ENCODE results near the gene TNFRSF1A. TPM values are rescaled to one million over a fixed set of nuclear protein-coding genes. Genes with fewer than 3 reads are reported as not detected.
A peak's percentile ranks its signal among the peaks of the same experiment; 100 is the strongest.

Gene TNFRSF1A
- total RNA-seq, 1 experiment from 2014 or later, result 103 TPM

- H3K27me3 Mint-ChIP-seq (ENCODE audit: insufficient read depth, unreplicated experiment), result no peaks in the 10 kb centered on the region
- BruUV-seq (replicated peaks), result no TSS peak
- TF ChIP-seq, protein P1, sequence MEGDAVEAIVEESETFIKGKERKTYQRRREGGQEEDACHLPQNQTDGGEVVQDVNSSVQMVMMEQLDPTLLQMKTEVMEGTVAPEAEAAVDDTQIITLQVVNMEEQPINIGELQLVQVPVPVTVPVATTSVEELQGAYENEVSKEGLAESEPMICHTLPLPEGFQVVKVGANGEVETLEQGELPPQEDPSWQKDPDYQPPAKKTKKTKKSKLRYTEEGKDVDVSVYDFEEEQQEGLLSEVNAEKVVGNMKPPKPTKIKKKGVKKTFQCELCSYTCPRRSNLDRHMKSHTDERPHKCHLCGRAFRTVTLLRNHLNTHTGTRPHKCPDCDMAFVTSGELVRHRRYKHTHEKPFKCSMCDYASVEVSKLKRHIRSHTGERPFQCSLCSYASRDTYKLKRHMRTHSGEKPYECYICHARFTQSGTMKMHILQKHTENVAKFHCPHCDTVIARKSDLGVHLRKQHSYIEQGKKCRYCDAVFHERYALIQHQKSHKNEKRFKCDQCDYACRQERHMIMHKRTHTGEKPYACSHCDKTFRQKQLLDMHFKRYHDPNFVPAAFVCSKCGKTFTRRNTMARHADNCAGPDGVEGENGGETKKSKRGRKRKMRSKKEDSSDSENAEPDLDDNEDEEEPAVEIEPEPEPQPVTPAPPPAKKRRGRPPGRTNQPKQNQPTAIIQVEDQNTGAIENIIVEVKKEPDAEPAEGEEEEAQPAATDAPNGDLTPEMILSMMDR (IDR thresholded peaks at IDR 0.05; ENCODE audit: unreplicated experiment), result no peak
- H3K4me1 Mint-ChIP-seq (ENCODE audit: insufficient read depth, unreplicated experiment), result peaks cover 27% of the 10 kb centered on the region
- no peak overlapping the region for H3K4me3 Mint-ChIP-seq (ENCODE audit: unreplicated experiment)
- peak; percentile 62 for DNase-seq (ENCODE audit: unreplicated experiment)
- peak overlapping the region; percentile 57 for H3K27ac Mint-ChIP-seq (ENCODE audit: low read depth, unreplicated experiment)
- ChIA-PET POLR2A (interaction anchor here (0.6 to 3.5 kb wide), 17 partner anchors 7 to 320 kb away, joined by 3 to 23 read pairs (median 7); partner anchors contain the start of genes CD9 and LTBR), CTCF (interaction anchor here (0.7 to 8.9 kb wide), 38 partner anchors 7 to 715 kb away, joined by 3 to 209 read pairs (median 4); partner anchors contain the start of gene CD9)
- peaks cover 13% of the 10 kb centered on the region for H3K36me3 Mint-ChIP-seq (ENCODE audit: insufficient read depth, unreplicated experiment)
- intact Hi-C loops (cut with micrococcal nuclease), result loop anchor here (1.0 to 10.0 kb wide), 6 partner anchors 90 to 319 kb away; no protein-coding TSS in a partner anchor
- no peaks in the 10 kb centered on the region for H3K9me3 Mint-ChIP-seq (ENCODE audit: unreplicated experiment)
These were observed 56.2 kb downstream of the TNFRSF1A start for GRCh38 chr12:6285532-6286306.

GRCh38 chr12:6285063-6285477 lies 56.8 kb downstream of the TNFRSF1A start:
- no peaks in the 10 kb centered on the region for H3K9me3 Mint-ChIP-seq (ENCODE audit: unreplicated experiment)
- H3K27me3 Mint-ChIP-seq (ENCODE audit: insufficient read depth, unreplicated experiment), result no peaks in the 10 kb centered on the region
- ChIA-PET POLR2A (interaction anchor here (1.0 to 2.2 kb wide), 5 partner anchors 70 to 296 kb away, joined by 3 to 20 read pairs (median 4); no protein-coding TSS in a partner anchor), CTCF (interaction anchor here (0.5 to 8.9 kb wide), 54 partner anchors 8 to 1428 kb away, joined by 3 to 209 read pairs (median 5); partner anchors contain the start of gene CD9)
- intact Hi-C loops (cut with micrococcal nuclease), result loop anchor here (1.0 to 10.0 kb wide), 6 partner anchors 90 to 319 kb away; no protein-coding TSS in a partner anchor
- BruUV-seq (replicated peaks), result no TSS peak
- TF ChIP-seq, protein P1 (IDR thresholded peaks at IDR 0.05; ENCODE audit: unreplicated experiment), result peak; percentile 94
- H3K4me3 Mint-ChIP-seq (ENCODE audit: unreplicated experiment), result no peak overlapping the region
- peak; percentile 76 for DNase-seq (ENCODE audit: unreplicated experiment)
- H3K4me1 Mint-ChIP-seq (ENCODE audit: insufficient read depth, unreplicated experiment), result peaks cover 34% of the 10 kb centered on the region
- H3K36me3 Mint-ChIP-seq (ENCODE audit: insufficient read depth, unreplicated experiment), result peaks cover 13% of the 10 kb centered on the region
- H3K27ac Mint-ChIP-seq (ENCODE audit: low read depth, unreplicated experiment), result no peak overlapping the region

DNA sequence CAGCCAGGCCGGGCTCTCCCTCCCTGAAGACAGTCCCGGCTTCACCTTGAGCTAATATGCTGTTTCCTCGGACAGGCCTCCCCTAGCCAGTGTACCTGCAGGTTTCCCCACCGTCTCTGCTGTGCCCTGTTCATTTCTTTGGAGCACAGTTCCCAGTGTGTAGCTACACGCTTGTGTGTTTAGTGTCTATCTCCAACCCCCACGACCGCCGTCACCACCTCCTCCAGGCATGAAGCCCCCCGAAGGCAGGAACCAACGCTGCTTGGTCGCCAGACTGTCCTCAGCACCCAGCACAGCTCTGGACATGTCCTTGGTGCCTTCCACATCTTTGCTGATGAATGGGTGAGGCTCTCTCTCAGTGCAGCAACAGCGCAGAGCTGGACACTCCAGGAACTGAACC lies 57.6 kb downstream of the TNFRSF1A start:
- DNase-seq (ENCODE audit: unreplicated experiment), result no peak
- Mint-ChIP-seq H3K4me1 (ENCODE audit: insufficient read depth, unreplicated experiment) (peaks cover 40% of the 10 kb centered on the region), H3K36me3 (ENCODE audit: insufficient read depth, unreplicated experiment) (peaks cover 13% of the 10 kb centered on the region), H3K4me3 (ENCODE audit: unreplicated experiment) (no peak overlapping the region), H3K27ac (ENCODE audit: low read depth, unreplicated experiment) (no peak overlapping the region), H3K27me3 (ENCODE audit: insufficient read depth, unreplicated experiment) (no peaks in the 10 kb centered on the region), H3K9me3 (ENCODE audit: unreplicated experiment) (no peaks in the 10 kb centered on the region)
- BruUV-seq (replicated peaks), result no TSS peak
- CTCF ChIA-PET, result interaction anchor here (0.5 to 8.9 kb wide), 55 partner anchors 8 to 1427 kb away, joined by 3 to 209 read pairs (median 5); partner anchors contain the start of gene CD9
- POLR2A ChIA-PET, result interaction anchor here (0.7 to 2.2 kb wide), 5 partner anchors 69 to 297 kb away, joined by 3 to 20 read pairs (median 3); no protein-coding TSS in a partner anchor
- TF ChIP-seq, protein P1 (IDR thresholded peaks at IDR 0.05; ENCODE audit: unreplicated experiment), result no peak
- intact Hi-C loops (cut with micrococcal nuclease), result loop anchor here (10.0 kb wide), 1 partner anchor 189 kb away; no protein-coding TSS in a partner anchor

GRCh38 chr12:6282453-6282840 lies 59.4 kb downstream of the TNFRSF1A start:
- POLR2A ChIA-PET, result interaction anchor here (0.7 to 1.2 kb wide), 2 partner anchors 87 to 99 kb away, joined by 3 read pairs; no protein-coding TSS in a partner anchor
- no TSS peak for BruUV-seq (replicated peaks)
- H3K9me3 Mint-ChIP-seq (ENCODE audit: unreplicated experiment), result no peaks in the 10 kb centered on the region
- intact Hi-C loops (cut with micrococcal nuclease), result loop anchor here (10.0 kb wide), 1 partner anchor 188 kb away; no protein-coding TSS in a partner anchor
- DNase-seq (ENCODE audit: unreplicated experiment), result no peak
- no peaks in the 10 kb centered on the region for H3K27me3 Mint-ChIP-seq (ENCODE audit: insufficient read depth, unreplicated experiment)
- peak overlapping the region; percentile 88 for H3K27ac Mint-ChIP-seq (ENCODE audit: low read depth, unreplicated experiment)
- peaks cover 7% of the 10 kb centered on the region for H3K36me3 Mint-ChIP-seq (ENCODE audit: insufficient read depth, unreplicated experiment)
- H3K4me3 Mint-ChIP-seq (ENCODE audit: unreplicated experiment), result no peak overlapping the region
- CTCF ChIA-PET, result interaction anchor here (0.7 to 8.9 kb wide), 12 partner anchors 10 to 318 kb away, joined by 3 to 209 read pairs (median 6); partner anchors contain the start of gene CD9
- TF ChIP-seq, protein P1 (IDR thresholded peaks at IDR 0.05; ENCODE audit: unreplicated experiment), result no peak
- H3K4me1 Mint-ChIP-seq (ENCODE audit: insufficient read depth, unreplicated experiment), result peaks cover 42% of the 10 kb centered on the region
